ENCODE data around the gene HAS3.

DNA sequence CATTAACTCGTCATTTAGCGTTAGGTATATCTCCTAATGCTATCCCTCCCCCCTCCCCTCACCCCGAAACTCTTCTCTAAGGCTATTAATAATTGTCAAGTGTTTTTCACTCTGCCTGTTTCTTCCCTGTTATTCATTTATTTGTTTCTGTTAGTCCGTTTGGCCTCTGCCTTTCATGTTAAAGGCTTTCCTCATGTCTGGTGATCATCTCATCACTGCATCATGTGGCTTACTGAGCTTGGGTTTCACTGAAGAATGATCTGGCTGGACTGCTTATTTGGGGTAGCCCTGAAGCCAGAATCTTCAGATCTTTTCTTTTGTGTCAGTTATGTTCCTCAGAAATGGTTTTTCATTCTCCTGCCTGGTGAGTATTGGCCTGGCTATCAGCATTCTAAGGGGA lies 36.5 kb downstream of the HAS3 start:
- TF ChIP-seq, protein P1, sequence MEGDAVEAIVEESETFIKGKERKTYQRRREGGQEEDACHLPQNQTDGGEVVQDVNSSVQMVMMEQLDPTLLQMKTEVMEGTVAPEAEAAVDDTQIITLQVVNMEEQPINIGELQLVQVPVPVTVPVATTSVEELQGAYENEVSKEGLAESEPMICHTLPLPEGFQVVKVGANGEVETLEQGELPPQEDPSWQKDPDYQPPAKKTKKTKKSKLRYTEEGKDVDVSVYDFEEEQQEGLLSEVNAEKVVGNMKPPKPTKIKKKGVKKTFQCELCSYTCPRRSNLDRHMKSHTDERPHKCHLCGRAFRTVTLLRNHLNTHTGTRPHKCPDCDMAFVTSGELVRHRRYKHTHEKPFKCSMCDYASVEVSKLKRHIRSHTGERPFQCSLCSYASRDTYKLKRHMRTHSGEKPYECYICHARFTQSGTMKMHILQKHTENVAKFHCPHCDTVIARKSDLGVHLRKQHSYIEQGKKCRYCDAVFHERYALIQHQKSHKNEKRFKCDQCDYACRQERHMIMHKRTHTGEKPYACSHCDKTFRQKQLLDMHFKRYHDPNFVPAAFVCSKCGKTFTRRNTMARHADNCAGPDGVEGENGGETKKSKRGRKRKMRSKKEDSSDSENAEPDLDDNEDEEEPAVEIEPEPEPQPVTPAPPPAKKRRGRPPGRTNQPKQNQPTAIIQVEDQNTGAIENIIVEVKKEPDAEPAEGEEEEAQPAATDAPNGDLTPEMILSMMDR (IDR thresholded peaks at IDR 0.05): no peak
- no peak for TF ChIP-seq POLR2A (IDR thresholded peaks at IDR 0.05)
